ENCODE measurements around the gene SDK2.

The SDK2 gene

DNA sequence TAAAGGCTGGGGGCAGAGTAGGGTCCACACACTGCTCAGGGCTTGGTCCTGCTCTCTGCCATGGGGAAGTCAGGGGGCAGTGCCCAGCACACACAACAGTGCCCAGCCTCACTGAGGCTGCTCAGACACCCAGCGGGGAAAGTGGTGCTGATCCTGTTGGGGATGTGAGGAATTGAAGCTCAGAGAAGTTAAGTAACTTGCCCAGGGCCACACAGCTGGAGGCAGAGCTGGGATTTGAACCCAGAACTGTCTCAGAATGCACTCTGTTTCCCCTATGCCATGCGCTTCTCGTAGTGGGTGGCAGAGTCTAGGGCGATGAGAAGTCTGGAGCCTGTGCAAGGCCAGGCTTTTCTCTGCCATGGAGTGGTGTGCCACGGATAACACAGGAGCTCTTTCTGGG lies 59.3 kb downstream of the SDK2 start:
- no peak for DNase-seq

DNA sequence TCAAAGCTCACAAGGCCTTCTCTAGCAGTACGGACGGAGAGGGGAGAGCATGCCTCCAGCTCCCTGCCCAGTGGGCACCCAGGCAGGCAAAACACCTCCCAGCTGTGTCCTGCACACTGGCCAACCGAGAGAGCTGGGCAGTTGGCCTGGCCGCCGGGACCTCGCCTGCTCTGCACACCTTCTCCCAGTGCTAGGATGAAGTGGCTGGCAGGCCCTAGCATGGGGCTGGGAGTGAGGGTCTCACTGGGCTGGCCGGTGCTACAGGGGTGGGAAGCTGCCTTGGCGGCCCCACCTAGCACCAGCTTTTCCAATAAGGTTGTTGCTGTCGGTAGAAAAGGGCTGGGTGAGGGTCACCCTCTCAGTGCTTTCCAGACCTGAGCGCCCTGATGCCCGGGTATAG lies 60.2 kb downstream of the SDK2 start:
- DNase-seq = no peak

DNA sequence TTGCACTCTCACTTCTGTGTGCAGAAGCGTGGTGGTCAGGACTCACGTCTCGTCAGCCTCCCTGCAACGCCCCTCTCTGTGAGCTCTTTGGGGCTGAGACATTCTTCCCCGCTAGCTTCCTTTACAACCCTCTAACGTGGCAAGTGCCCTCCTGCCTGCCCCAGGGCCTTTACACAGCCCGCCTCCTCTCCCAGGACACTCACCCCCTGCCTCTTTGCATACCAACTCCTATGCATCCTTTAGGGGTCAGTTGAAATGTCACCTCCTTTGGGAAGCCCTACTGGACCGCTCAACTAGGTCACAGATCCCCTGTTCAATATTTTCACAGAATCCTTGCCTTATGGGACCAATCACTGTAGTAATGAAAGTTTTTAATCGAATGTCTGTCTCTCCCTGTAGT lies 61.4 kb downstream of the SDK2 start:
- DNase-seq = no peak

DNA sequence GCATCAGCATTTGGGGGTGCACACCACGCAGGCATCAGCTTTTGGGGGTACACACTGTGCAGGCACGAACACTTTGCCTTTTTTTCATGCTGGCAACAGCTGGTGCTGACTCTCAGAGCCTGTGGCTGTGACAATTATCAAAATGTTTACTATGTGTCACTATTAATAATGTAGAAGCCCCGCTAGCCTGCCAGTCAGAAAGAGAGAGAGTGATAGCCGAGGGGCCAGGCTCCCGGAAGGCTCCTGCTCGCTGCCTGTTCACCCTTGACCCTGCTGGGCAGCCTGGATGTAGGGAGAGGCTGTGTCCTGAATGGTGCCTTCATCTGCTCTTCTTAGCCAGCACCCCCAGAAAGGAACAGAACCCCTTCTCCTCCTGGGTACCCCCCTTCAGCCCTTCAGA lies 61.9 kb downstream of the SDK2 start:
- no peak for DNase-seq

DNA sequence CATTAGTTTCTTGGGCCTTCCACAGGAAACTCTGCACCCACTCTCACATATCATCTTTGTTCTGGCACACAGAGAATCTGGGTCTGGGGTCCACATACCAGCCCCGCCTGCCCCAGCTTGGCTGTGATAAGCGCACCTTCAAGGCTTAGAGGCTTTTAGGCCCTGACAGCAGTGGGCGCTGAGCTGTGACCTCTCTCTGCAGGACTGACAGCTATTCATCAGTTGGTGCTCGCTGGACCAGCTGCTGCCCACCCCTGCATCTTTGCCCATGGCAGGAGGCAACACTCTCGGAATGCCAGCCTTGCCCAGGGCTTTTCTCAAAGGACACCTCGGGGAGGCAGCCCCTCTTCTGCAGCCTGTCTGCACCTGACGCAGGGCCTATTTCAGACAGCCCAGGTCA lies 62.9 kb downstream of the SDK2 start:
- DNase-seq = no peak

DNA sequence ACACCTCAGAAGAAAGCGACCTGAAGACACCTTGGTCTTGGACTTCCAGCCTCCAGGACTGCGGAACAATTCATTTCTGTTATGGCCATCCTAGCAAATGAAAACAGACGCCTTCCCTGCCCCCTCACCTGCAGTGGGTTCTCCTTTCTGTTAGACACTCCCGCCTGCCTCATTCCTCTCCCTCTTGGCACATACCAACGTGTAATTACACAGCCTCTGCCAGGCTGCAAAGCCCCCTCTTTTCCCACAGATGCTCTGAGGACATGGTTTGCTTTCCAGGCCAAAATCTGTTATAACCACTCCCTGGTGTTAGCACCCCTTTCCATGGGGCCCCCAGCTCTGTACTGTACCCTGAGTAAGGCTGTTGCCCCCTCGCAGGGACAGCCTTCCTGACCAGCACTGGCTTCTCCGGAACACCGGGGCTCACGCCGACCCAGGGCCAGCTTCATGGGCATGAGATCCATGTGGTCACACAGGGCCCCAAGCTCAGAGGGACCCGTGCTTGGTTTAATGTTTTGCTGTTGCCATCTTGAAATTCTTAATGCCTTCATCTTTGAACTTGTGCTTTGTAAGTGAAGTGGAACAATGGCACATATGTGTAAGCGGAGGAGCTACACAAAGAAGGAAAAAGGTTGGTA lies 64.1 kb downstream of the SDK2 start:
- DNase-seq = no peak

DNA sequence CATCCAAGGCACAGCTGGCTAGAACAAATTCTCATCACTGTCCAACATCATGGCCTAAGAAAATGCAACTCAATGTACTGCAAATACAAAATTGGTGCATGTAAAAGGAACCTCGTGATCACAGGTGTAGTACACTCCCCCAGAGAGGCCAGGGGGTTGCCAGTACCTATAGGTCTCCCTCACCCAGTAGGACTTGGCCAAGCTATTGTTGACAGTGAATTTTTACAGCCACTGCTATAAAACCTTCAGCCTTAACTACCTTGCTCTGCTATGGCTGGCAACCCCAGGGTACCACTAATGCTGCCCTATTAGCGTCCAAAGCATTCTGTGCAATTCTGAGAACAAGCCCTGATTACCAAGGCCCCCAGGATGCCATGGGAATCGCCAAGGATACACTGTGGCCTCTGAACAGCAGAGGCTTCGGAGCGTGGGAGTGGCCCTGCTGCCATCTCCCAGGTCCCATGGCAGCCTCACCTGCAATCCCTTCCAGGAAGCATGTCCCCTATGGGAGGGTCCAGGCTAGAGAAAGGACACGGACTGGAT lies 67.6 kb downstream of the SDK2 start:
- DNase-seq = no peak

DNA sequence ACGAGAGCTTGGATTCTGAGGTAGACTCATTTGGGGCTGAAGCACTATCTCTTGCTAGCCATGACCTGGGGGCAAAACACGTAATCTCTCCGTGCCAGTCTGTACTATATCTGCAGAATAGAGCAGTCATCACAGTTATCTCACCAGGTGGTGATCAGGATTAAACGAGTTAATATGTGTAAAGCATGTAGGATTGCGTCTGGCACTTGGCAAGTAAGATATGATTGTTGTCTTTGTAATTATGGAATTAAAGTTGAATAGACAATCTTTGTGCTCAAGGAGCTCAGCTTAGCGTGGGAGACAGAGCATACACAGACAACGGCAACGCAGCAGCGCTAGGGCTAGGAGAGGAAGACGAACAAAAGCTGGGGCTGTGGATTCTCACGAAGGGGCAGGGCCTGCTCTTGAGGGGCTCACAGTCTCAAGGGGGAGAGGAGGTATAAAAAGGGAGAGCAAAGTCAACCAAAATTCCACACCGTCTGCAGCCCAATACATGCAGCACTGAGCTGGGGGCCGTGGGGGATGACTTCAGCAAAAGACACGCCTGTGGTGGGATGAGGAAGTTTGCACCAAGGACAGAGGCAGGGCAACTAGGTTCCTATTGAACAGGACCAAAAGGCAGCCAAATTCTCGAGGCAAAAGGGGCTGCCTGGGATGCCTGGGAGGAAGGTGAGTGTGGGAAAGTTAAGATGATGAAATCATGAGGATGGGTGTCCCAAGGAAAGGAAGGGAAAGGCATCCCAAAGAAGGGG lies 68.6 kb downstream of the SDK2 start:
- no peak for DNase-seq

DNA sequence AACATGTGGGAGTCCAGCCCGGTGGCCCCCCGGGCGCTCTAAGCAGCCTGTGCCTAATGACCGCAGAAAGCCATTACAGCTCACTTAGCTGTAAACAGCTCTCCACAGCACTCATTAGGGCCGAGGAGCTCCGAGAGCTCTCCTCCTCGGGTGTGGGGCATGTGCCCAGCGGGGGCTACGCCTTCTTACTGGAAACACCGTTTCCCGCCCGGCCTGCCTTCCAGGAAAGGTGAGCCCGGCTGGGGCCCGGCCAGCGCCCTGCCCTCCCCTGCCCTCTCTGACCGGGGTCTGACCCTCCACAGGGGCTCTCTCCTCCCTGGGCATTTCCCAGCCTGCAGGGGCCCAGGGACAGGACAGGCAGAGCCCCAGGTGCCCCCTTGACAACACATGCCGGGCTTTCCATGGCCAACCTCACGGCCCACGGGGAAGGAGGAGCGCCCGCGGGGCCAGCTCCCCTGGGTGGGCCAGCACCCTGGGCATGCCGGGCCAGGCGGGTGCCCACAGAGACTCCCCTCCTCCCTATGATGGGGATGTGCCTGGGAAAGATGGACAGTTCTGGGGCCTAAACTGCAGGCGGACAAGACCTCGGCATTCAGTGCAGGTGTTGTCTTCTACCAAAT lies 72.6 kb downstream of the SDK2 start:
- DNase-seq = peak; percentile 43

DNA sequence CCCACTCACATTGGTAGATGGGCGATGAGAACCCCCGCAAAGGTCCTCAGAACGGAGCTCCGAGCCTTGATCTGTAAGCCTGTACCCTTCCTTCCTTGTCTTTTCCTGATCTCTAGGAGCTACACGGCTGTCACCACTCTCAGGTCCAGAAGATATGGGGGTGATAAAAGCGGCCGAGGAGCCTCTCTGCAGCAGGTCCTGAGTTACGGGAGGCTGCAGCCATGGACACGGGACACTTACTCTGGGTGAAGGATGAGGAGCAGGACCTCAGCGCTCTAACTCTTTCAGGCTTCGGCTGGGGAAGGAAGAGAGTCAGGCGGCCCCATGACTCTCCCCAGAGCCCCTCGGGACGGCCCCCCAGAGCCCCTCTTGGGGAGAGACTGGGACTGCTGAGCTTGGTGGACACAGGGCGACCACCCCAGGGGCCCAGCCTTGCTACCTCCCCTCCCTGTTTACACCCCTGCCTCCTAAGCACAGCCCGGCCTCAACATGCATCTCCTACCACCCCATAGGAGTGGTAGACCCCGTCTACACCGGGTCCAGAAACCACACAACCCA lies 74.4 kb downstream of the SDK2 start:
- DNase-seq = no peak

DNA sequence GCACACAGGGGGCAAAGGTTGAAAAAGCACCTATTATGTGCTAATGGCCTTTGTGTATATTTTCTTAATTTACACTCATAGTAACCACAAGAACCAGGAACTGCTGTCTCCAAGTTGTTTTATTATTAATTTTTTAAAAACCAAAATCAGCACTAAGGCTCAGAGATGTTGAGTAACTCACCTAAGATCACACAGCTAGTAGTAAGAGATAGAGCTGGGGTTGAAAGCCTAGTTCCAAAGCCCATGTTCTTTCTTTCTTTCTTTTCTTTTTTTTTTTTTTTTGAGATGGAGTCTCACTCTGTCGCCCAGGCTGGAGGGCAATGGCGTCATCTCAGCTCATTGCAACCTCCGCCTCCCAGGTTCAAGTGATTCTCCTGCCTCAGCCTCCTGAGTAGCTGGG lies 75.3 kb downstream of the SDK2 start:
- no peak for DNase-seq

DNA sequence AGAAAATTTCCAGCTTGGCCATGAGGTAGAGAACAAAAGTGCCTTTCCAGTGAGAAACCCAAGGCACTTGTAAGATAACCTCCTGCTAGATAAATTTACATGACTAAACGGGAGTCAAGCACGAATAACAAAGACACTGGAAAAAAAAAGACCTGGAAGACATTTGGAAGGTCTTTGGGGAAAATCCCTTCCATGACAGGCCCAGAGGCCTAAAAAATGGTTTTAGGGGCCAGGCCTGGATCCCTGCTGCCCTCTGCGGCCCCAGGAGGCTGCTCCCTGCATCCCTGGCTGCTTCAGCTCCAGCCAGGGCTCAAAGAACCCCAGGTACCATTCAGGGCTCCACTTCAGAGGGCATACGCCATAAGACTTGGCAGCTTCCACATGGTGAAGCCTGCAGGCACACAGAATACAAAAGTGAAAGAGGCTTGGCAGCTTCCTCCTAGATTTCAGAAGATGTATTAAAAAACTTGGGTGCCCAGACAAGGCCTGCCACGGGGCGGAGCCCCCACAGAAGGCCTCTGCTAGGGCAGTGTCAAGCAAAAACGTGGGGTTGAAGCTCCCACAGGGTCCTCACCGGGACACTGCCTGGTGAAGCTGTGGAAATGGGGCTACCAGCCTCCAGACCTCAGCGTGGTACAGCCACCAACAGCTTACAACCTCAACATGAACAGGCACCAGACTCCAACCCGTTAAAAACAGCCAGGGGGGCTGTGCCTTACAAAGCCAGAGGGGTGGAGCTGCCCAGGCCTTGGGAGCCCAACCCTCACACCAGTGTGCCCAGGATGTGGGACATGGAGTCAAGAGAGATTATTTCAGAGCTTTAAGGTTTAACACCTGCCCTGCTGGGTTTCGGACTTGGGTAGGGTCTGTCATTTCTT lies 77.1 kb downstream of the SDK2 start:
- DNase-seq = no peak

DNA sequence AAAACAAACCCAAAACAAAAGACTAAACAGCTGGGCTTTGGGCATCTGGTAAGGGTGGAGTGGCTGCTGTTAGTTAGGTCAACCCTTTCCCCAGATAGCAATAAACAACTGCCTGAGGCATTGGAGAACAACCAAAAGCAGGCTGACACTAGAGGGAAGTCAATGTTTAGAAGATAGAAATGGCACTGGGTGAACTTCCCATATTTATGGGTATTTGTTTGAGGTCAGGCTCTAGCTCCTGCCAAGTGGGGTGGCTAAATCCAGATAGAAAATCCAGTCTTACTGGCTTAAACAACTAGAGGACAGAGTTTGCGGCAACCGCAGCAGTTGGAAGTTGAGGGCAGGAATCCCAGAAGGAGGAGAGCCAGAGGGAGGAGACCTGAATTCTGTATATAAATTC lies 79.4 kb downstream of the SDK2 start:
- no peak for DNase-seq

DNA sequence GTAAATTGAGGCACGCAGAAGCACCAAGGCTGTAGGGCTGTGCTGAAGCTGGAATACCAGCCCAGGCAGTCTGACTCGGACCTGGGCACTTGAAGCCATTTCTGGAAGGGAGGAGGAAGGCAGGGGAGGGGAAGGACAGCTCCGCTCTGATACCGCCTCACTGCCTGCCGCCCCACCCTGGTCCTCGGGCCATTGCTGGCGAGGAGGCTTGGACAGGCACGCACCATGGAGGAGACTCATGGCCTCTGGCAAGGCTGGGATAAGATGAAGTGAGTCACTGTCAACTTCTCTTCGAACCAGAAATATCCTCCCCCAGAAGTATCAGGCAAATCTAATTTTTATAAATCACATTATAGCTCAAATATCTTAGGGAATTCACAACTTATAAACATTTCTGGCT lies 81.3 kb downstream of the SDK2 start:
- DNase-seq = no peak

DNA sequence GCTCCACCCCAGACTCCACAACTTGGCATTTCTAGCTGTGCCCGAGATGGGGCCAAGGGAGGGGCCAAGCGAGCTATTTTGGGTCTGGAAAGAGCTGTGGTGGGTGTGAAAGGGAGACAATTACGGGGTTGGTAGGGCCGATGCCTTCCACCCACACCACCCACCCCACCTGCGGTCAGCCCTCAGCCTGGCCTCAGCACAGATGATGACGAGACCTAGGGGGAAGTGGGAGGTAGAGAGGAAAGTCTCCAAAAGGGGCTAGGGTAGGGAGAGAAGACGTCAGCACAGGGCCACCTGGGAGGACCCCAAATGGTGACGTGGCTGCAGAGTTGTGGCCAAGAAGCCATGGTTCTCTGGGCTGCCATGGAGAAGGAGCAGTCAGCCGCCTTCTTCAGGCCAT lies 83.1 kb downstream of the SDK2 start:
- no peak for DNase-seq

DNA sequence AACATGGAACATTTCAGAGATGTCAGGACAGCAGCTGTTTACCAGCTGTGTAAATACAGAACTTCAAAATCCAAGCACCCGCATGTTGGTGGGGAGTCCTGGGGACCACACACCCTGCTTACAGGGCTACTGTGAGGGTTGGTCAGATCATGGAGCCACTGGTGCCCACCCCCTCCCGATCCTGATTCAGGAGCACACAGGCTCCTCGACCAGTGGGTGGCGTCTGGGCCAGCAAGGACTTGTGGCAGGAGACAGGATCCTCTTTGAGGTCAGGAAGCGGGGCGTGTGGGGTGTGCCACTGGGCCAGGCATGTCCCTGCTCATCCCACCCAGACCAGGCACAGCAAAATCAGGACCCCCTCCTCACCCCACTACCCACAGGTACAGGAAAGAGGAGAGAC lies 83.6 kb downstream of the SDK2 start:
- DNase-seq = no peak

DNA sequence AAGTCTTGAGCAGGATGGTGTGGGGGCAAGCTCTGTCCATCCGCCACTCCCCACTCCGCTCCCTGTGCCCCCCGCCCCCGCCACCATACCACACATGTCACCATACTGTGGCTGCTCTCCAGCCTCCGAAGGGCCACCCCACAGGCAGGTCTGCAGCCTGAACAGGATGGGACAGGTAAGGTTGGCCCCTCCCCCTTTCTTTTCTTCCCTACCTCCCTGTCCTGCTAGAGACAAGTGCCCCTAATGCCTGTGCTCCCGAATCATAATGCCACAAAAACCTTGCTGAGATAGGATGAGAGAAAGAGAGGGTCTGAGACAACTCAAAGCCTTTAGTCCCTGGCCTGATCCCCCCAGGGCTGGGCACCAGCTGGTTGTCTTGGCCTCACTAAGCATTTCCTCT lies 84.7 kb downstream of the SDK2 start:
- no peak for DNase-seq

DNA sequence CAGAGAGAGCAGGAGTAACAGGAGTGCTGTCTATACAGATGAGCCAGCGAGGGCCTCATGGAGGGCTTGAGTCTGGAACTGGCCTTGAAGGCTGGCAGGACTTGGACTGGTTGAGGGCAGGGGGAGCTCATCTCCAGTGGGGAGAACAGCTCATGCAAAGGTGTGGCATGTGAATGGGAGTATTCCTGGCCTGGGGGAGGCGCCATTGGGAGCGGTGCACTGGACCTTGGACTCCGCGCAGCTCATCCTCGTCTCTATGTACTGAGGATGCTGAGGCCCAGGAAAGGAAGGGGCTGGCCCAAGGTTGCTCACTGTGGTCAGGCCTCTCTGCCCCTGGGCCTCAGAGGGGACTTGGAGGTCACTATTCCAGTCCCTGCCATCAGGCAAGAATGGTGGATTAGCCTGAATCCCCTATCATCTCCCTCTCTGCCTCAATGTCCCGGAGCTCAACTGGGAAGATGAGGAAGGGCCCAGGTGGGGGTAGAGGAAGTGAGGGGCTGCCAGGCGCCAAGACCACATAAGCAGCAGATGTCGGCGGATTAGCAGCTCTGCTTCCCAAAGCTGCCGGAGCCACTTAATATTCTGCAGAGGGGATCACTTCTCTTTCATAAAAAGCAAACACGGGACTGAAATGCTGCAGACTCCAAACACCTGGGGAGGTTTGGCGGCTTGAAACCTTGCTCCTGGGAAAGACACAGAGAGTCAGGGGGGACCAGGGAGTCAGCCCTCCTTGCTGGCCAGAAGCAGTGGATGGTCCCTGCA lies 88.9 kb downstream of the SDK2 start:
- no peak for DNase-seq

DNA sequence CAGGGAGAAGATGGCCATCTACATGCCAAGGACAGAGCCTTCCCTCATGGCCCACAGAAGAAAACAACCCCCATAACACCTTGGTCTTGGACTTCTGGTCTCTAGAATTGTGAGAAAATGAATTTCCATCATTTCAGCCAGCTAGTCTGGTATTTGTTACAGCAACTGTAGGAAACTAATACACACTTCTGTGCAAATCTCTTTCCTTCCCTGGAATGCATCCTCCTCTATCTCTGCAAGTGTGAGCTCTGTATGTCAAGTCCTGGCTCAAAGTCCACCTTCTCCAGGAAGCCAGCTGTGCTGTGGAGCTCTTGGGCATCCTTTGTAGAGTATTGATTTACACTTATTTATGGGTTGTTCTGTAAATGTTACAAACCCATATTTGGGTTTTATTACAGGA lies 89.7 kb downstream of the SDK2 start:
- no peak for DNase-seq

DNA sequence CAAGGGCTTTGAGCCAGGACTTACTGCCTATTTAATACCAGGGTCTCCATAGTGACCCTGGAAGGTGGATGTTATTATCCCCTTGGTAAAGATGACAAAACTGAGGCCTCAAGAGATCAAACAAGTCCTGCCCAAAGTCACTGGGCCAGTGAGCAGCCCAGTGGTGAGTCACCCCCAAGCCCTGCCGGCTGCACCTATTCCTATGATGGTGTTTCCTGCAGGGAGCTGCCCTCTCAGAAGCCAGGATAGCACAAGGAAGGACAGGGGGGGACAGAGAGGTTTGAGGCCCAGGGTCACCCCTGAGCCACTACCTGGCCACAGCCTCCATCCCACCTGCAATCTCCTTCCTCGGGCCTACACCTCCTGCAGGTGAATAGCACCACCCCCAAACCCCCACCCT lies 90.9 kb downstream of the SDK2 start:
- no peak for DNase-seq

DNA sequence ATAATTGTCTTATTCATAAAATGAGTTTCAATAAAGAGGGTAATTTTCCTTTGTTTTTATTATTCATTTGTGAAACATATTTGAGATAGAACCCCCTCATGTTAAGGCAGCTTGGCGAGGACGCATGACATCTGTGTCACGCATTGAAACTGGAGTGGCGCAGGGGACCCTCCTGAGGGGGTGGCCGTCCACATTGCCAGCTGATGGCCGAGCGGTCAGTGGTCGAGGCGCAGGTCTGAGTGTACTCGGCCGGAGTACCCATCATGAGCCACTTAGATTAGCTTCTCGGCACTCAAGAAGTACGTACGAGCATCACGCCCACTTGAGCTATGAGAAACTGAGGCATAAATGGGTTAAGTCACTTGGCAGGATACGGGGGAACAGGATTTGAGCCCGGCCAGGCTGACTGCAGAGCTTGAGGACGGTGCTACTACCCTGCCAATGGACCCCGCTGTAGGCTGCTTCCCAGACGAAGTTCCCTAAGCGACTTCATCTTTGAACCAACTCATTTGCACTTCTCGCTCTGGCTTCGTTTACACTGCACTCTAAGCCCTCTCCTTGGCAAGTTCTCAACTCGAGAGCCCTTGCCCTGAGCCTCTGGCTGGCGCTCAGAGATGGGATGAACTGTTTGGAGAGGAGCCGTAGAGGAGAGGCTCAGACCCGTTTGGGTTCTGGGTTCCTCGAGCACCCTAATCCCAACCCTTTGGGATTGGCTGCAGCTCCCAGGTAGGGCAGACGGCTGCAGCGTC lies 91.8 kb downstream of the SDK2 start:
- DNase-seq = peak; percentile 65
